HG03095 (cell line): ENCODE measurements around the gene RAD51B.
A peak's percentile ranks its signal among the peaks of the same experiment; 100 is the strongest.

Experiments
- ATAC-seq: cut with Tn5 transposase; IDR thresholded peaks from one replicate; pipeline ENCODE4 v1.9.1; 2021; ENCODE audit warnings: moderate library complexity; ENCODE audit not compliant: unreplicated experiment

The RAD51B gene

GRCh38 chr14:68739701-68740100 is 920.1 kb downstream of the RAD51B start:
- no peak for ATAC-seq

DNA sequence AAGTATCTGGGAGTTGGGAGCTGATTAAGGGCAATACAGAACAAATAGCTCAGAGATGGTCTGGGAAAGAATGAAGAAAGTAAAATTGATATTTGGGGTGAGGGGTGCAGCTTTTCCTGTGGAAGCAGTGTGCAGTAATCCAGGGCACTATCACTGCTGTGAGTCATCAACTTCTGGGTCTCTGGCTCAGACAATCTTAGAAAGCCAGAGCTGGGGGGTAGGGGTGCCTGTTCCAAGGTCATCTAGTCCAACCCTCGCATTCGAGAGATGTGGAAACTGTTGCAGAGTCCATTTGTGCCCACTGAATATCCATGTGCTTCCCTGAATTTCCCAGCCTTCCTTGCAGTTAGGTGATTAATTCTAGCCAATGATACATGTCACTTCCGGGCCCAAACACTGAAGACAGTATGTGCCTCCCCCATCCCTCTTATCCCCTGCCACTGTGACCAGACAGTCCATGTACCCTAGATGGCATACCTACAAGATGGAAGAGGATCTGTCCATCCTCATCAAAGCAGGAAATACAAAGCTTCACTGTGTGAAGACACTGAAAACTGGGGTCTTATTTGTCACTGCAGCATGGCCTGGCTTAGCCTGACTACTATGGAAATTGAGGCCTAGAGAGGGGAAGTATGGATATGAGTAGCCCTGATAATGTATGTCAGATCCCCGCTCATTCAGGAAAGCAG is 921.4 kb downstream of the RAD51B start:
- no peak for ATAC-seq

DNA sequence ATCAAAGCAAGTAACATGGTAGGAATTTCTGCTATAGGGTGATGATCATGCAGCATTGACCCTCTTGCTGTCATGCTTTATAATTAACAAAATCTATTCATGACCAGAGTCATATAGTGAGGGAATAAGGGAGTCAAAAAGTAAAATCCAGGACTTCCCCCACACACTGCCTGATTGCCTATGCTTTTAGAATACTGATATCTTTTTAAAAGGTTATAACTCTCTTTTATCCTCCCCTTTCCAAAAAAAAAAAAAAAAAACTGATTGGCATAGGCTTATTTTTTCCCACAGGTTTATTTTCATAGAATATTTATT is 921.9 kb downstream of the RAD51B start:
- ATAC-seq, result no peak

DNA sequence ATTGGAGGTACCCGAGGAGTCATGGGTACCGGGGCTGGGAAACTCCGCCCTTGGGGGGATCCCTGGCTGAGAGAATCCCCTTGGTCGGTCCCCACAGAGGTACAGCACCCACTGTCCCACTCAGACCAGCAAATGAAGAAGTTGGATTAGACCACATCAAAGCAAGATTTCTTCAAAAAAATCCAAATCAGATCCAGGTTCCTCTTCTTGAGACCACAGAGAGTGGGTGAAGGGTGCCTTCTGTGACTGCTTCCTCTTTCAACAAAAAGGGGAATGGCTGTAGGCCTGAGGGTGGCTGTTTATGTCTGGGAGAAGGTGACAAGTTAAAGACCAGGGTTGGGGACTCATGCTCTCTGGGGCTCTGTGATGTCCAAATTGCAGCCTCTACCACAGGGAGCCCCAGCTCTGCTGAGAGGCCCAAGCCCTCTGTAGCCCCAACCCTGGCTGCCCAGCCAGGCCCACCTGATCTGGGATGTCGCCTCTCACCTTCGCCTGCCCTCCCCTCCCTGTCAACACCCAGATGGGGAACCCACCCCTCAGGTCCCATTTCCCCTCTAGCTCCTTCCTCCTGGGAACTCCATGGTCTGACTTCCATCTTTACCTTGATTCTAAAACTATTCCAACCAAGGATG is 922.4 kb downstream of the RAD51B start:
- ATAC-seq, result peak; percentile 64

DNA sequence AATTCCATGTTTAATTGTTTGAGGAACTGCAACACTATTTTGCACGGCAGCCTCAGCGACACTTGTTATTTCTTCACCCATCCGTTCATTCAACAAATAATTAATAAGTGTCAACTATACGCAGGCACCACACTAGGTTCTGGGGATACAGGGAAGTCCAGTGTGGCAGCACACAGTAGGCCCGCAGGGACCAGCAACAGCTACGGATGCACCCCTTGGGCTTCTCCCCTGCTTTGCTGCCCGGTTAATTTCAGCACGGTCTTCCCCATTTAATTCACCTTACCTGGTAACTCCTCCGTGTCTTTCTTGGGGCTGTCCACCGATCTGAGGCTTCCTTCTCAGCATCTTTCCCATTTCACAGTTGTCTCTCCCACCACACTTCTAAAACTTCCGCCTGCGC is 925.0 kb downstream of the RAD51B start:
- no peak for ATAC-seq

DNA sequence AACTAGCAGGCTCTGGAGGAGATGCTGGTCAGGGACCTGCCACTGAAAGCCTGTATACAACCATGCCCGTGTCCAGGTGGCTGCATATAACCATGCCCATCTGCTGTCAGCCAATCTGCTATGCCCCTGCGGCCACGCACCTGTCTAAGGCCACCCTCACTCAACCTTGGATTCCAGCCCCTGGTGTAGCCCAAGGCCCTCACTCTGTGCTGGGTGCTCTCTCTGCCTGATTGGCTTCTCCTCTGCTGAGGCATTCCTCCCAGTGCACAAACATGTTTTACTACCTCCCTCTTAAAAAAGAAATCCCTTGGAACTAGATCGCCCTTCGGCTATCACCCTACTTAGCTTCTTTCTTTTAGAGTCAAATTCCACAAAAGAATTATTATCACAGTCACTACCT is 927.8 kb downstream of the RAD51B start:
- ATAC-seq, result no peak

- ATAC-seq, result no peak
These were observed 928.7 kb downstream of the RAD51B start for GRCh38 chr14:68748260-68748659.

DNA sequence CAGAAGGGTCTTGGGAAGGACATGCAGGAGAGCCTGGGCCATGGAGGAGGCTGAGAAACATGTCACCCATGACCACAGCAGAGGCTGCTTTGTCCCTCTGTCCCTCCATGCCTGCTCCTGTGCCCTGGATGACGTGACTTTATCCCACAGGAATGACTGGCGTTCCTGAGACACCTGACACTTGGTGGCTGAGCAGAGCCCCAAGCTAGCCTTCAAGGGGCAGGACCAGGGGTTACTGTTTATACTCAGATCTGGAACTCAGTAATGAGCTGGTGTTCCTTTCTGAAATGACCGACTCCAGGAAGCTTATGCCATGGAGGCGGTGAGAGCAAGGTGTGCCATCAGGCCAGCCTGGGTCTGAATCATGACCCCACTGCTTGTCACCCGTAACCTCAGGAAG is 929.1 kb downstream of the RAD51B start:
- no peak for ATAC-seq

GRCh38 chr14:68749487-68750475 is 930.2 kb downstream of the RAD51B start:
- ATAC-seq, result no peak

DNA sequence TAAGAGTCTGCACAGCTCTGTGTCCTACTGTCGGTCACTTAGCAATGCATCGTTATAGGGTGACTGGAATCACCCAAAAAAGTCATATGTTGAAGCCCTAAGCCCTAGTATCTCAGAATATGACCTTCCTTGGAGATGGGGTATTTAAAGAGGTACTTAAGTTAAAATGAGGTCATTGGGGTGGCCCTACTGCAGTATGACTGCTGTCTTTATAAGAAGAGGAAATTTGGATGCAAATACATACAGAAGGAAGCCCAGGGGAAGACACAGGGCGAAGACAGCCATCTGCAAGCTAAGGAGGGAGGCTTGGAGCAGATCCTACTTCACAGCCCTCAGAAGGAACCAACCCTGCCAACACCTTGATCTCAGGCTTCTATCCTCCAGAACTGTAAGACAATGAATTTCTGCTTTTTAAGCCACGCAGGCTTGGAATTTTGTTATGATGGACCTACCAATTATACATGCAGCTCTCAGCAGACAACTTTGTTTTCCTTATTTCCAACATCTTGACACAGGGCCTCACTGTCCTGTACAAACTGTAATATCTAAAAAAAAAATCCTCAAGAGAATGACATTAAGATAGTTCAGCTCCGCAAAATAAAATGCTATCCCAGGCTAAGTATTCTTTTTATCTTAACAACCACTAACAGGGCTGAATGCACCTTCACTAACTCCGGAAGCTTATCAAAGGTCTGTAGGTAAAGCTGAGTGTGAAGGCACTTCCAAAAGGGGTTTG is 932.9 kb downstream of the RAD51B start:
- ATAC-seq, result no peak

DNA sequence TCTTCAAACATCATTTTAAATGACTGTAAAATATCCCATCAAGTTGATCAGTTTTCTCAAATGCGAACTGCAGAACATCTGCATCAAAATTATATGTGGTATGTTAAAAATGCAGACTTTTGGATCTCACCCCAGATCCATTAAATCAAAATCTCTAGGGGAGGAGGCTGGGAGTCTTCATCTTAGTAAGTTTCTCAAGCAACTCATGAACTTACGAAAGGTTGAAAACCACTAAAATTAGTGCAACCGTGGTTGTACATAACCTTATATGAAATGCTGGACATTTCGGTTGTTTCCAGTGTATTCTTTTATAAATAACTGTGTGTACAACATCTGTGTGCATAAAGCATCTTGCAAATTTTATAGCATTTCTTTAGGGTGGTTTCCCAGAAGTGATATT is 934.1 kb downstream of the RAD51B start:
- ATAC-seq, result no peak

DNA sequence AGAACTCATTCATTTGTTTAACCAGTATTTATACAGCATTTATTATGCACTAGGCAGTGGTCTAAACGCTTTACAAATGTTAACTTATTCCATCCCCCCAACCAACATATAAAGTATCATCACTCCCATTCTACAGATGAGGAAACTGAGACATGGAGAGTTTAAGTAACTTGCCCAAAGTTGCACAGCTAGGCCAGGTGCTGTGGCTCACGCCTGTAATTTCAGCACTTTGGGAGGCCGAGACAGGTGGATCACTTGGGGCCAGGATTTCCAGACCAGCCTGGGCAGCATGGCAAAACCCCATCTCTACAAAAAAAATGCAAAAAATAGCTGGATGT is 935.4 kb downstream of the RAD51B start:
- no peak for ATAC-seq

GRCh38 chr14:68756000-68756481 is 936.5 kb downstream of the RAD51B start:
- no peak for ATAC-seq

- ATAC-seq, result no peak
These were observed 937.2 kb downstream of the RAD51B start for GRCh38 chr14:68756734-68757133.

DNA sequence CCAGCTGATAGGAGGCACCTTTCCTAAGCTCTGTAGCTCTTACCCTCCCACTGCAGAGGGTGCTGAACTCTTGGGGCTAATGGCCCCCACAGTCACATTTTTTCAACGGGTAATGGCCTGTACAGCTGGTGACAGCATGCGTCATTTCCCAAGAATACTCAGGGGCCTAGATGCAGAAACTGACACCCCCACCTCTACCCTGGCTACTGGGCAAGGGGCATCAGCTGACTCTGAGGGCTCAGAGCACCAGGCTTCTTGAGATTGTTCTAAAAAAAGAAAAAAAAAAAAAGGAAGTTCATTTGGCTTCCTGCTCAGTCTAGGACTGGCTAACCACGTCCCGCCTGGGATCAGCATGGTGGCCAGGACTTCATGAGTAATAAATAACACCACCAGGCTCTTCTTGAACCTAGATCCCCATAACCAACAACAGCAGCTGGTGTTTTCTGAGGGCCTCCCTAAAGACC is 938.1 kb downstream of the RAD51B start:
- no peak for ATAC-seq

DNA sequence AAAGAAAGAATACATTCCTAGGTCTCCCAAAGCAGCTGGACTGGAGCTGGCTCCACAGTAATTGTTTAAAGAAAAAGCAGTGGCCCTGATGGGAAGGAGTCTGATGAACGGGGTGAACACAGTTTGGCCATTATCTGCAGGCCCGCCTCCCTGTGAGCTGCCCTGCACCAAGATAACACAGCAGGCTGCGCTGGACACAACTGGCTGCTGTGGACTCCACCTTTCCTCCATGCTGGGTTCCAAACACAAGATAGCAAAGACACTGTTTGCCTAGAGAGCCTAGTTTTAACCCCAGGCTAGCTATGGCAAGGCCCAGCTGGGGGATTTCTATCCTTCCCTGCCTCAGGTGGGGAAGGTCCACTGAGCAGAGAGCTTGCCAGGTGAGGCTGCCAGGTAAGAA is 938.7 kb downstream of the RAD51B start:
- no peak for ATAC-seq

DNA sequence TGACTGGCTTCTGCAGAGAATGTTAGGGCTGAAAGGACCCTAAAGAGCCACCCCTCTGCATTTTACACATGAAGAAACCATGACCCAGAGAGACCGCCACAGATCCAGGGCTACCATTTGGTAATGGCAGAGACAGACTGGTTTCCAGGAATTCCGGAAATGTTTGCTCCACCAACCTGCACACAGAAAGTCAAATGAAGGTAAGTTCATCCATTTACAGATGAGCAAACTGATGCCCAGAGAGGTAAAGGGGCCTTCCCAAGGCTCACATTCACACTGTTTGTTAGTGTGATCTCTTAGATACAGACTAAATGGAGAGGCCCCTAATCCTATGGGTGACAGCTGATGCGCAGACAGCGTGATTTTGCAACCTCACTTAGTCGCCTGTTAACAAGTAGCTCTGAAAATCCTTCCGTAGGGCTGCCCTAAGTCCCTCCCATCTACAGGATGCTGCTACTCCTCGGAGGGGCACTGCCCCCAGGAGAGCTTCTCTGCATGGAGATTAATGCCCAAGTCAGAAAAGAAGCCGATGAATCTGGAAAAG is 939.5 kb downstream of the RAD51B start:
- no peak for ATAC-seq

- no peak for ATAC-seq
These were observed 940.4 kb downstream of the RAD51B start for GRCh38 chr14:68759937-68760336.

DNA sequence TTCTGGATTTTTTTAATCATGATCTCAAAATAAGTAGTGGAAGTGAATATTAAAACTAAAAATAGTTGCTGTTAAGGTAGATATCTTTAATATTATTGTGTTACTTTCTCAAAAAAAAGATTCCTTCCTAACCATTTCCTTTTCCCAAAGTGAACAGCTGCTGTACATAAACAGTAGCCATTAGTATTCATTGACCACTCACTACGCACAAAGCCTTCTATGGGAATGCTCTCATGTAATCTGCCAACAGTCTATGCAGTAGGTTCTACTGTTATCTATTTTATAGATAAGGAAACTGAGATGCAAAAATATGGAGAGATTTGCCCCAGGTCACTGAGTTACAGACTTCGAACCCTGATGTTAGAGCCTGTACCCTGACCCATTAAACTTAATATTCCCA is 941.2 kb downstream of the RAD51B start:
- no peak for ATAC-seq

- ATAC-seq, result no peak
These were observed 941.8 kb downstream of the RAD51B start for GRCh38 chr14:68761391-68761790.
